Stimulated activated CD4-positive, alpha-beta T cell treated with anti-CD3 and anti-CD28 coated beads, Interleukin-1b, Interleukin-23, amount 100 ng/mL, for 1 hour (primary cell): Measurements from ENCODE around the gene MYO1D.
A peak's percentile ranks its signal among the peaks of the same experiment; 100 is the strongest.
"Not testable (repeated sequence)": the region's sequence is repeated elsewhere in the genome, so short reads cannot be mapped to it uniquely, and the experiment has no call there.

Experiments
- DNase-seq, 2 donors: peaks; one replicate each; pipeline ENCODE4 v3.0.0-alpha.2; 2020; ENCODE audit warnings: low read depth in 2 of 2

MYO1D gene

DNA sequence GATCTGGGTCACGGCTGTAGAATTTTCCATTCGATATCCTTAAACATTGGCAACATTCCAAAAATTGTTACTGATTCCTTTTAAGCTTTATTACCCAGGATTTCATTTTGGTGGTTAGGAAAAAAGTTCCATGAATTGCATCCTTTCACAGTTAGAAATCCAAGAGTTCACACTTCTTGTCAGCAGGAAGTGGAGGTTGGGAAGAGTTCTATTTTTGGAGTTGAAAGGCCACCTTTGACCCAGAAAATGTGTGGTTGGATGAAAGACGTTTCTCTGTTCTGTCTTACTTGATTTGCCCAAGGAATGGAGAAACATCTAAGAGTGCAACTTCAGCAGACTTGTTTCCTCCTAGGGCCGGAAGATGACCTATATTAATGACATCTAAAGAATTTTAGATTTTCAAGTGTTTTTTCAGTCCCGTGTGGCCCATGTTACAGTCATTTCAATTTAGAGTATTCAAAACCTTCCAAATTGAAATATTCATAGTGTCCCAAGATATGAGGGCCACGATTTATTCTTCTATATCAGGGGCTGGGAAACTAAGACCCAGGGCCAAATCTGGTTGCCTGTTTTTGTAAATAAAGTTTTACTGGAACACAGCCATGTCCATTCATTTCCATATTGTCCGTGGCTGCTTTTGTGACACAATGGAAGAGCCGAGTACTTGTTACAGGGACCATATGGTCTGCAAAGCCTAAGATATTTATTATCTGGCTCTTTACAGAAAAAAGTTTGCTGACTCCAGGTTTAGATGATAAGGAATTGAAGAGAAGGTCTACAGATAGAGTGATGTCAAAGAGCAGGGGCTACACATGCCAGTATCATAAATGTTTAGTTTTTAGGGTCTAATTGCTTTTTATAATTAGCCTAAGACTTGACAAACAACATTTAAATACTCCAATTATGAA is 339.9 kb downstream of the MYO1D start:
- DNase-seq, result no peak

DNA sequence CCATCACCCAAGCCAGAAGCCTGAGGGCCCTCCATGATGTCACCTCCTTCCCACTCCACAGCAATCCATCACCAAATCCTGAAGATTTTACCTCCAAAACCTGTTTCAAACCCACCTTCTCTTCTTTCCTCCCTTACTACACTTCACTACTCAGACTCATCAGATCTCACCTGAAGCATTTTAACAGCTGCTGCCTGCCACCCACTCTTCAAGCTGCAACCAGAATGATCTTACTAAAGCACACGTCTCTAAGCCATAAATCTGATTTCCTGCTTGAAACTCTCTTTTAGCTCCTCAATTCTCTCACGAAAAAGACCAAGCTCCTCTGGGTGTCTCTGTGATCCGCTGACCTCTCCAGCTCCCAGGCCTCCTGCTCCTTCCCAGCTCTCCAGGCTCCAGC is 343.6 kb downstream of the MYO1D start:
- DNase-seq, result no peak

DNA sequence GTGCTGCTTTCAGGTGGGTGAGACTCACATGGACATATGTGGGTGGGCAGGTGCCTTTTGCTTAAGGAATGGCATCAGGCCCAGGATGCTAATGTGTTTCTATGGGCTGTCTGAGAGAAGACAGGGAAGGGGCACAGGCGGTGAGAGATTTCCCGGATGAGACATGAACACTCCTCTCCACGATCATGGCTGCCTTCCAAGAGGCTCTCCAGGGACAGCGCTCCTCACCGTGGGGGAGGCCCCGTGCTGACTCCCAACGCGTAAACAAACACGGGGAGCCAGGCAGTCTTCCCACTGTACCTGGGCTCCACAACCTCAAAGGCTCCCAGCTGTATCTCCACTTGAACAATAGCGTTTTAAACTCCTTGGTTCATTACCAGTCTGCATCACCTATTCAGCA is 347.3 kb downstream of the MYO1D start:
- no peak for DNase-seq

DNA sequence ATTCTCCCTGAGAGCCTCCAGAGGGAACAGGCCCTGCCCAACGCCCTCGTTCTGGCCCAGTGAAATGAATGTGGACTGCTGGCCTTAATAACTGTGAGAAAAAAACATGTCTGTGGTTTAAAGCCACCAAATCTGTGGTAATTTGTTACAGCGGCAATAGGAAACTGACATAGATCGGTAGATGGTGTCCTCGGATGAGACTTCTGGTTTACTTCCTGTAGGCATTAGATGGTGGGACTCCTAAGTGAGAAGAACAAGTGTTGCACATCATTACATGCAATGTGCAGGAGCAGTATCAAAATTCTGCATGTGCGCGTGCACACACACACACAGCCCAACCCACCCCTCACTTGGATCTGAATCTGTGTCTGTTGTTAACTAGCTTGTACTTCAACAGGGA is 348.1 kb downstream of the MYO1D start:
- no peak for DNase-seq

DNA sequence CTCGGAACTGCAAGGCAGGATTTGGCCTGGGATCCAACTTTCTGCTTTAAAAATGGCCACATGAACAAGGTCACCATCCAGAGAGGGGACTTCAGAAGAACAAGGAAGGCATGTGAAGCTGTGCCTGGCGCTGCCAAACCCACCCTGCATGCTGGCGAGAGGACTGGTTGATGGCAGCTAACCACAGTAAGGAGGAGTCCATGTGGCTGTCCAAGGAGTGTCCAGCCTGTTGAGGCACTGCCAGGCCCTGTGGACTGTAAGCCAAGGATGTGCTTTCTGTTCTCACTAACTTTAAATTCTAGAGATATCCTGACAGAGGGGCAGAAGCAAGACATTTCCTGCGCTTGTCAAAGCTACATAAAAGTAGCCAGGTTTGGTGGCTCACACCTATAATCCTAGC is 349.8 kb downstream of the MYO1D start:
- DNase-seq, result no peak

DNA sequence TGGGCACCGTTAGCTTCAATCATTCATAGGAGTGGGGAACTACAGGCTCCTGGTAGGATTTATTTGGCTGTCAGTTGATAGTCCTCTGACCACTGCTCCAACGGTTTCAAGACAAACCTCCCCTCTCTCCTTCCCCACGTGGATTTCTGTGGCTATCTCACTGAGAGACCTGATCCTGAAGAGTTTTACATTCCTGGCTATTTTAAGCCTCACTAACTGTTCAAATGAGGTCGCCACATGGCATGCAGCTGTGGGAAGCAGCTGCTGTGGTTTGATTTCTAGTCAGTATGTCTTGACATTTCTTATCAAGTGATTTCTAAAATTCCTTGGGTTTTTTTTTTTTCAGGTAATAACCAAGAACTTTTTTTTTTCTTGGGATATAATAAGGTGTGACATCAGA is 351.8 kb downstream of the MYO1D start:
- no peak for DNase-seq

DNA sequence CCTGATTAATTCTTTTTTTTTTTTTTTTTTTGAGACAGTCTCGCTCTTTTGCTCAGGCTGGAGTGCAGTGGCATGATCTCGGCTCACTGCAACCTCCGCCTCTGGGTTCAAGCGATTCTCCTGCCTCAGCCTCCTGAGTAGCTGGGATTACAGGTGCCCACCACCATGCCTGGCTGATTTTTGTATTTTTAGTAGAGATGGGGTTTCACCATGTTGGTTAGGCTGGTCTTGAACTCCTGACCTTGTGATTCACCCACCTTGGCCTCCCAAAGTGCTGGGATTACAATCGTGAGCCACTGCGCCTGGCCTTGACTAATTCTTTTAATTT is 352.4 kb downstream of the MYO1D start:
- not testable (repeated sequence) for DNase-seq

DNA sequence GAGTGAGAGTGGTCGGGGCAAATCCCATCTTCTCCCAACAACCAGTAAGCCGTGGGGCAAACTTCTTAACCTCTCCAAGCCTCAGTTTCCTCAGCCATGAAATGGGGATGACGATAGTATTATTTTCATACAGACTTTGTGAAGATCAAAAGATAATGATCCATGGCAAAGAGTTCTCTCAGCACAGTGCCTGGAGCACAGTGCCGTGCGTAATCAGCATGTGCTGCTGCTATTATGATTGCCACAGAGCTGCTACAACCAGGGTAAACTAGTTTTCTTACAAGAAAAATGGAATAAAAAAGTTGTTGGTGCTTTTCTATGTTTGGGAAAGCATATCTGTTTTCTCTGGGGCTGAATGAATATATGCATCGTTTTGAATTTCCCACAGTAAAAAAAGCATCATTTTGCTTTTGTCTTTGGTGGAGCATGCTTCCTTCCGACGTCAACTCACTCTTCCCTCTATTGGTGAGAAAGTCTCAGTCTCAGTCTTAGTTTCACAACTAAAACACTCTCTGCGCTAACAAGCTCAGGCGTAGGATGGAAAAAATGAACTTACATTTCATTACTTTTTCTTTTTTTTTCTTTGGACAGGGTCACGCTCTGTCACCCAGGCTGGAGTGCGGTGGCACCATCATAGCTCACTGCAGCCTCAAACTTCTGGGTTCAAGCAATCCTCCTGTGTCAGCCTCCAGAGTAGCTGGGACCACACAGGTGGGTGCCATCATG is 352.9 kb downstream of the MYO1D start:
- DNase-seq, result no peak

DNA sequence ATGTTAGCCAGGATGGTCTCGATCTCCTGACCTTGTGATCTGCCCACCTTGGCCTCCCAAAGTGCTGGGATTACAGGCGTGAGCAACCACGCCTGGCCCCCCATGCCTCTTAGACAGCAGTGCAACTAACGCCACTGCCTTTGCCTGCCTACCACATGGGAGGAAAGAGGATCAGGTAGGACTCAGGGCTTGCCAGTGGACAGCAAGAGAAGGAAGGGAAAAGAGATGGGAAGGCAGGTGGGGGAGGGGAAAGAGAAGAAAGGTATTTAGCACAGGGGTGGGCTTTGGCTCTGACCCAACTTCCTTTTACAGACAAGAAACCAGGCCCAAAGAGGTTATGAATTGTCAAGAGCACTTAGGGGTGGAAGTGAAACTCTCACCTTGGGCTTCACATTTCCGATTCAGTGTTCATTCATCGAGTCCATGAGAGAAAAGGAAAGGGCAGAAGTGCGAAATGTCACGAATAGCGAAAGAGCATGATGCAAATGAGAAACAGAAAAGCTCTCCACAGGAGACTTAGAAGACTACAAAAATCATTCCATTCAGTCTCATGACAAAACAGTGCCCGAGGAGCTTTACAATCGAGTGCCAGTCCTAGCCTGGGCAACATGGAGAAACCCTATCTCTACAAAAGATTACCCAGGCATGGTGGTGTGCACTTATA is 353.8 kb downstream of the MYO1D start:
- DNase-seq, result no peak

DNA sequence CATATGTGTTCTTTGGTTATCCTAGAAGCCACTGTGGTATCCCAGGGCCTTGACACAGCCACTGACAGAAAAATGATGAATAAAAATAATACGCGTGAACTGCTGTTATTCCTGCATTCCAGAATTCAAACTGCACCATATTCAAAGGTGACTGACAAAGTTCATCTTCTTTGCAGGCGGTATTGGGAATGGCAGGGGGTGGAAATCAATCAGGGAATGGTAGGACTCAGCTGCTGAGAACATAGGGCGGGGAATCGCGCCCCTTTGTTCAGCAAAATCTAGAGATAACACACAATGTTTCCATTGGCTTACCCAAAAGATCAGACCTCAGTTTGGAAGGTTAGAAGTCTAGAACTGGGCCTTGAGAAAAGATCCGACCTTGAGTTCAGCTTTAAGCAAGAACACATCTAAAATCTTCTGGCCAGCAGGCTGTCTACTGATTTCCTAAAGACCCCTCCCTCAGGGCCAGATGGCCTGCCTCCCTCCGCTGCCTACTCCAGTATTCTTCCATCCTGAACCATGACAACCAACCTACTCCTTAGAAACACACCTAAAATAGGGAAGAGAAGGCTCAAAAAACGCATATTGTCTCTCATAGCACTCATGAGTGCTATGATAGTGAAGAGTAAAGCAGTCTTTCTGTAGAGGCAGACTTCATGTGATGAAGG is 356.1 kb downstream of the MYO1D start:
- DNase-seq, result no peak

DNA sequence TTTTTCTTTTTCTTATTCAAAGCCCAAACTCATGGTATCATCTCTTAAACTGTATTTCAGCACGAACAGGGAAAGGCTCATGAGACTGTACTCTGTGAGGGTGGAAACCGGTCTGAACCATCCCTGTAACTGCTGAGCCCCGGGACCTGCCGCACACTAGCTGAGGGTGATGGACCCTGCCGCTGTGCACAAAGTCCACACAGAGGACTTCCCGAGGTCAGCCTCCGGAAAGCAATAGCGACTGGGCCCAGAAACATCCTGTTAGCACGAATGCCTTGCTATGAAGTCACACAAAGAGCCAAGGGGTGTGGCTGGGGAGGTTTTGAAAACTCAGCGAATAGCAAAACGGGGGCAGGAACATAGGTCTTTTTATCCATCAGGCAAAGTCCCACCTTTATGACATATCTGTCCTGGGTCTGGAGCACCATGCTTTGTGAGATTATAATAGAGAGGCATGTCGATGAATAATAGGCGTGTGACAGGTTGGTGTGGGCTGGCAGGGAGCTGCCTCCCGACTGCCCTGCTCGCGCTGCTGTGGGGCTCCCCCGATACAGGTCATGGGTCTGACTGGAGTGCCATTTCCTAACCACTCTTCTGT is 356.7 kb downstream of the MYO1D start:
- DNase-seq, result no peak

DNA sequence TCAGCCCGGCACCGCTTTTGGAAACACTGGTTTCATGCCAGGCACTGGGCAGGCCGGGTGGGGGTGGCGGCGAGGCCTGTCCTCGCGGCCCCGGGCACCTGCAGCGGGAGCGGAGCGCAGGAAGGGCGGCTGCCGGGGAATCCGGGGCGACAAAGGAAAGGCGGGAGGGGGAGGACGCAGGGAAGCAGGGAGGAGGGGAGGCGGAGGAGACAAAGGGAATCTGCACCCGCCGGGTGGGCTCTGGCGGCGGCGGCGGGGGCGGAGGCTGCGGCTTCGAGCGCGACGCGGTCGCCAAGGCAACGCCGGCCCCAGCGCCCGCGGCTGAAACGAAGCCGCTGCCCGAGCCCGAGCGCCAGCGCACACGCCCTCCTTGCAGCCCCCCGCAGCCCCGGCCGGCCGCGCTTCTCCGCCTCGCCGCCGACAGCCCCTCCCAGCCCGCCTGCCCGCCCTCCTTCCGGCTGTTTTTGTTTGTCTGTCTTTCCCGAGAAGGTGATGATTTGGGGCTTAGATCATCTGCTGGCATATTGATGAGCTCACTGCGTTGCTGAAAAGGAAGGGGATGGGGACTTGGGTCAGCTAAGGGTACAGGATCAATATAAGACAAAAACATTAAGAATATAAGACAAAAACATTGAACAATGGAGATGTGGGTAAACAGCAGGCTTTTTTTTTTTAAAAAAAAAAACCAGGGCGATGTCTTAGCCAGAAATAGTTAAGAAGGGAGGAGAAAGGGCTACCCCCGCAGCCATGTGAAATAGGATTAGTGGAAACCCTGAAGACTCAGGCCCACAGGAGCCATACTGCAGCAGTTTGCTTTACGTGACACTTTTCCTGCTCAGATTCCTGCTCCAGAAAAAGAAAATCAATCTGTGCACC is 357.5 kb downstream of the MYO1D start:
- DNase-seq, result peak in 1 of 2 donors; percentile 56

DNA sequence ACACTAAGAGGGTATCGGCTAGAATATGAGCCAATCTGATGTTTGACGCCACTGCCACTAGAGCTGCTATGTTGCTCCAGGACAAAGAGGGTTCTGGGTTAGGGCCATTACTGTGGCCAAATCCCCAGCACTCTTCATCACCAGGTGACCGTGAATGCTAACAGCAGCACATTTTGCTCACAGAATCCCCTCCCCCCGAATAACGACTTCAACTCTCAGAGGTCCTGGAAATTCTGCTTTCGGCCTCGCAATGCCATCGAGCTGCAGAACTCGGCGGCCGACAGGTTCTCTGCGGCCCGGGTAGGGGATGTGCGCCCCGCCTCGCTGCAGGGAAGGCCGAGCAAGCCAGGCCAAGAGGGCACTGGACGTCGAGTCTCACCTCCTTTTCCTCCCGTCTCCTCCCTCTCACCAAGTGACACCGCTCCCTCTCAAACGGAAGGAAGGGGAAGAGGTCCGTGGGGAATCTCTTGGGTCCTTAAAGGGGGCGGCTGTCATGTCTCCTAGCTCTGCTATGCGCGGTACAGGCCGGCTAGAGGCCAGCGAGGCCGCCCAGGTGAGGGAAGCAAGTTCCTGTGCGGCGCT is 358.2 kb downstream of the MYO1D start:
- no peak for DNase-seq

DNA sequence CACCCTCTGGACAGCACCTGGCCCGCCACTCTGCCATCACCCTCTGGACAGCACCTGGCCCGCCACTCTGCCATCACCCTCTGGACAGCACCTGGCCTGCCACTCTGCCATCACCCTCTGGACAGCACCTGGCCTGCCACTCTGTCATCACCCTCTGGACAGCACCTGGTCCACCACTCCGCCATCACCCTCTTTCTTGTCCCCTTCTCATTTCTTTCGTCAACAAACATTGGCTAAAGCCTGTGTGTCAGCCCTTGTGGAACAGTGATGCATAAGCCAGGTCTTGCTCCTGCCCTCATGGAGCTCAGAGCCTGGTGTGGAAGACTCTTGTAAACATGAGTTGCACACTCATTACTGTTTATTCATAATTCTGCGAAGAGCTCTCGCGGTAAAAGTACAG is 358.9 kb downstream of the MYO1D start:
- no peak for DNase-seq

DNA sequence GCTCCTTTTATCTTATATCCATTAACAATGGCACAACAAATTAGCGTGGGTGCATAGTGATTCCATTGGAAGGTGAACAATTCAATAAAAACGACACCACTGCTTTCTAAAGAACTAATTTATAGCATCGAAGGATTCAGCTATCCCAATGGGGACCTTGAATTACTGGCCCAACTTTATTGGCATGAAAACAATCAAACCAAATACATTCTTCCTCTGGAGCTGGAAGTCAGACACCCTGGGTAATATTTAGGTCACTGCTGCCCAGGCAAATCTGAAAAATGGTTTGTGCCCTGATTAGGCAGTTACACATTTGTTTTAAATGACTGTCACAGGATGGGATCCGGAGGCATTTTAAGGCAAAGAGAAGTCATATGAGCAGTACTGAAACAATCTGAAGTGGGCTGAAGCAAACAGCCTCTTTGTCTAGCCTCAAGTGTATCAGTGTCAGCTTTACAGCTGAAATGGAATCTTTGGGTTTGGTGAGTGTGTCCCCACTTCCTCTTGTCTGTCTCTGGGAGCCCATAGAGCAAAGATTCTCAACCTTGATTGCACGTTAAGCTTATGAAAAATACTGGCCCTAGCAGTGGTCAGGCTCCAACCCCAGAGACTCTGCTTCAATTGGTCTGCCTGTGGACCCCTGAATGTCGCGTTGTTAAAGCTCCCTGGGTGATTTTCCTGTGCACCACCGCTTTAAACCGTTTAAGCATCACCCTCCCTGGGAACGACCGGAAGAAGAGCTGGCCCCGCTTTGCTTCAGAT is 359.8 kb downstream of the MYO1D start:
- no peak for DNase-seq

DNA sequence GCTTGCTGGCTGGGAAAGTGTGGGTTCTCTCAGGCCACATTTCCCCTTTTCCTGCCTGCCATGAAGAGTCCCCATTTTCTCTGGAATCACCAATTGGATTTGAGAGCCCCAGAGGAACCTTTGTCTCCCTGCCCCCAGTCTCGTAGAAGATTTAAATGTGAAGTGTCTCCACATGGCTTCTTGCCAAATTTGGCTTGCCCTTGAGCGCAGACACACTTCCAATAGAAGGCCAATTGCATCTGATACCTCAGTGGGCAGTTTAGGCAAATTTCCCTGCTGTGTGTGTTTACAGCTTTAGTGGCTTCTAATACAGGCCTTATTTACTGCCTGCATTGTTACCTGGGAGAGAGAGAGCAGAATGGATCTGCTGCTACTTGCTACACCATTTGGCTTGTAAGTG is 360.5 kb downstream of the MYO1D start:
- no peak for DNase-seq

DNA sequence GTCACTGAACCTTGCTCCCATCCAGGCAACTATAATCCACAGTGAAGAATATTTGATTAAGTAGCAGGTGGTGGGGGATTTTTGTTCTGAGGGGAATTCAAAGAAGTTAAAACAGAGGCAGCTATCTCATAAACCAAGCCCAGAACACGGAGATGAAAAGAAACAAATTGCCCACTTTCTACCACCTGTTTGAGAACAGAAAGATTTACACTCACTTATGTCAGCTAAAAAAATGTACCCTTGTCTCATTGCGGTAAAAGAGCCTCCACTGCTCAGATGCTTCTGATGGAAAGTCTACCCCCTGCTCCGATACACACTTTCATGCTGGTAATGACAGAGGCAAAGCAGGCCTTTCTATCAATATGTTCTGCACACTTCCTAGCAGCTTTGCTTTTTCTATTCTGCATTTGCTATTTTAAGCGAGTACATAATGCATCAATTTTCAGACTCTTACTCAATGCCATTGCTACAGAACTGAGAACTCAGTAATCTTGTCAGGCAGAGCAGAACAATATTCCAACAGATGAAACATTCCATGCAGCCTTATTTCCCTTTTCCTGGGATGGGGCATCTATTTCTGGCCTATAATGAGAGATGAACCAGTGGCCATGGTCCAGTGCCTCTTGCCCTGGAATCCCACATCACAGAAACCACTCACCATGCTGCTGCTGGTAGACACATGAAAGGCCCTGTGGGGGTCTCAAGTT is 361.1 kb downstream of the MYO1D start:
- no peak for DNase-seq

DNA sequence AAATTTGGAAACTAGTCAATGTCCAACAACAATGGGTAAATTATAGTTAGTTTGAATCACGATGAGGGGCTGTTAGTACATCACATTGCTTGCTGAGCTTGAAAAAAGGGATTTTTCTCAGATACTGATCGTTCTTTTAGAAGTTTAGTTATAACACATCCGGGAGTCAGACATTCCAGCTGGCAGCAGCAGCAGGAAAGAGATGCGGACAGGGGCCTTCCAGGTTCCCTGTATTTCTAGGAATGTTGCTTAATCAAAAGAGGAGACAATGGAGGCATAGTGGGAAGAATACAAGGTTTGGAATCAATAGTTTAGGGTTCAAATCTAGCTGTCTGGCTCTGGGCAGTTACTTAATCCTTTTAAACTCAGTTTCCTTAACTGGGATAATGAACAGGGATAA is 362.3 kb downstream of the MYO1D start:
- no peak for DNase-seq

DNA sequence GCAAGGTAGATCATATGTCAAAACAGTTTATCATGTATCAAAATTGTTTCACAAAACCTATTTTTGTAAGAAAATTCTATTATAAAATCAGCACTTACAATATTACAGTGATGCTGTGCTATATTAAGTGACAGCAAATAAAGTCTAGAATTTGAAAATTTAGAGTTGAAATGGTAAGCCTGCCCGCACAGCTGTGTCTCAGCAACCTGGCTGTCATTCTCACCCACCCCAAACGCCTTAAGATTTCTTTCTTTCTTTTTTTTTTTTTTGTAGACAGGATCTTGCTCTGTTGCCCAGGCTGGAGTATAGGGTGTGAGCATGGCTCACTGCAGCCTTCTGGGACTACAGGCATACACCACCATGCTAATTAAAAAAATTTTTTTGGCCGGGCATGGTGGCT is 363.3 kb downstream of the MYO1D start:
- DNase-seq, result no peak
